IMR-90 (cell line): ENCODE results near the gene ZNF138. TPM values are rescaled to one million over a fixed set of nuclear protein-coding genes. Genes with fewer than 3 reads are reported as not detected.

Experiments used
- ATAC-seq: fragments of 200-7000 bp; cut with Tn5 transposase; 2 replicates; pipeline ENCODE4 v1.9.1; 2020; ENCODE audit warnings: low read depth, mild to moderate bottlenecking, moderate library complexity
- BruUV-seq: library from RNA; stranded (reverse); fragments of 400-500 nt; replicated peaks from 2 replicates; lab custom pipeline; 2021; lab: Mats Ljungman, UMichigan
- CTCF ChIA-PET: fragments of 300-600 bp; formaldehyde crosslinking; extraction: SDS; loops from one replicate; lab custom pipeline; 2021; ENCODE audit warnings: antibody characterized with exemption; lab: Yijun Ruan, JAX
- POLR2A ChIA-PET: fragments of 300-600 bp; sonication (Branson Sonifier 250); formaldehyde crosslinking; loops from one replicate; lab custom pipeline; 2022; ENCODE audit warnings: antibody characterized with exemption; ENCODE audit not compliant: unreplicated experiment; lab: Charles Lee
- DNase-seq: peaks from one replicate; pipeline ENCODE4 v3.0.0; 2013
- H2AFZ ChIP-seq: replicated peaks from 2 replicates; pipeline ENCODE3; 2013; ENCODE audit warnings: low read length, mild to moderate bottlenecking; ENCODE audit not compliant: poor library complexity
- H2AK5ac ChIP-seq: 2 replicates; pipeline ENCODE4 v1.6.1; 2013; ENCODE audit warnings: low read depth, low read length, inconsistent platforms
- H2AK9ac ChIP-seq: replicated peaks from 2 replicates; pipeline ENCODE3; 2013; ENCODE audit warnings: mild to moderate bottlenecking, low read depth, low read length, moderate library complexity; ENCODE audit not compliant: poor library complexity
- H2BK120ac ChIP-seq: 2 replicates; pipeline ENCODE4 v1.6.1; 2013; ENCODE audit warnings: low read depth, low read length, inconsistent platforms
- H2BK15ac ChIP-seq: 3 replicates; pipeline ENCODE4 v1.6.1; 2013; ENCODE audit warnings: low read depth, low read length, inconsistent platforms
- H2BK20ac ChIP-seq: 2 replicates; pipeline ENCODE4 v1.6.1; 2013; ENCODE audit warnings: low read depth, mild to moderate bottlenecking, inconsistent platforms, low read length, moderate library complexity
- H2BK5ac ChIP-seq: 2 replicates; pipeline ENCODE4 v1.6.1; 2013; ENCODE audit warnings: mild to moderate bottlenecking, low read depth, low read length, inconsistent platforms; ENCODE audit not compliant: poor library complexity, severe bottlenecking
- H3K14ac ChIP-seq: replicated peaks from 2 replicates; pipeline ENCODE4 v1.6.1; 2013; ENCODE audit warnings: low read depth, low read length, inconsistent platforms
- H3K18ac ChIP-seq: 2 replicates; pipeline ENCODE4 v1.6.1; 2013; ENCODE audit warnings: low read depth, low read length, control low read depth
- H3K23ac ChIP-seq: 2 replicates; pipeline ENCODE4 v1.6.1; 2013; ENCODE audit warnings: low read depth, low read length, inconsistent platforms
- H3K27ac ChIP-seq: 2 replicates; pipeline ENCODE4 v1.5.1; 2013; ENCODE audit warnings: mild to moderate bottlenecking, control low read depth, low read length; ENCODE audit not compliant: insufficient read depth
- H3K27me3 ChIP-seq: 2 replicates; pipeline ENCODE4 v1.6.1; 2013; ENCODE audit warnings: low read length; ENCODE audit not compliant: control insufficient read depth, insufficient read depth
- H3K36me3 ChIP-seq: 2 replicates; pipeline ENCODE4 v1.6.1; 2013; ENCODE audit warnings: low read length, mixed read lengths; ENCODE audit not compliant: control insufficient read depth, insufficient read depth
- H3K4ac ChIP-seq: 2 replicates; pipeline ENCODE4 v1.6.1; 2013; ENCODE audit warnings: low read depth, low read length, inconsistent platforms
- H3K4me1 ChIP-seq: 2 replicates; pipeline ENCODE4 v1.6.1; 2013; ENCODE audit warnings: low read length, mixed read lengths; ENCODE audit not compliant: control insufficient read depth, insufficient read depth
- H3K4me2 ChIP-seq: 2 replicates; pipeline ENCODE4 v1.6.1; 2013; ENCODE audit warnings: low read depth, mild to moderate bottlenecking, control low read depth, low read length, moderate library complexity
- H3K4me3 ChIP-seq: 2 replicates; pipeline ENCODE4 v1.5.1; 2013; ENCODE audit warnings: low read depth, mild to moderate bottlenecking, control low read depth, low read length, moderate library complexity; ENCODE audit not compliant: insufficient read depth
- H3K56ac ChIP-seq: 2 replicates; pipeline ENCODE4 v1.6.1; 2013; ENCODE audit warnings: low read length, inconsistent platforms; ENCODE audit not compliant: insufficient read depth; ENCODE audit errors: extremely low read depth
- H3K79me1 ChIP-seq, 2 experiments: 2 replicates each; pipeline ENCODE4 v1.6.1; 2013; ENCODE audit warnings: low read length in 2 of 2, inconsistent platforms in 1 of 2, low read depth in 1 of 2
- H3K9ac ChIP-seq: 2 replicates; pipeline ENCODE4 v1.6.1; 2013; ENCODE audit warnings: low read depth, low read length, control low read depth
- H3K9me1 ChIP-seq: 2 replicates; pipeline ENCODE4 v1.6.1; 2013; ENCODE audit warnings: low read length, inconsistent platforms; ENCODE audit not compliant: insufficient read depth
- H3K9me3 ChIP-seq: 2 replicates; pipeline ENCODE4 v1.6.1; 2013; ENCODE audit warnings: low read length; ENCODE audit not compliant: control insufficient read depth, insufficient read depth
- H4K20me1 ChIP-seq: 2 replicates; pipeline ENCODE4 v1.6.1; 2013; ENCODE audit warnings: low read length, inconsistent platforms; ENCODE audit not compliant: insufficient read depth
- H4K5ac ChIP-seq: 2 replicates; pipeline ENCODE4 v1.6.1; 2013; ENCODE audit warnings: mild to moderate bottlenecking, low read depth, low read length, control low read depth
- H4K8ac ChIP-seq, 2 experiments: 2 replicates each; pipeline ENCODE4 v1.6.1; 2013; ENCODE audit warnings: low read depth in 2 of 2, low read length in 2 of 2, control low read depth in 1 of 2, inconsistent platforms in 1 of 2
- H4K91ac ChIP-seq: 2 replicates; pipeline ENCODE4 v1.6.1; 2013; ENCODE audit warnings: low read depth, low read length, inconsistent platforms; ENCODE audit not compliant: insufficient read depth
- CEBPB ChIP-seq: IDR thresholded peaks from 2 replicates; pipeline ENCODE4 v1.6.1; 2012; ENCODE audit warnings: low read depth, low read length, improper control_type of control experiment
- CHD1 ChIP-seq: IDR thresholded peaks from 2 replicates; pipeline ENCODE4 v1.6.1; 2012; ENCODE audit warnings: low read depth, low read length, improper control_type of control experiment
- ELK1 ChIP-seq: fragments of 150-350 bp; IDR thresholded peaks from 2 replicates; pipeline ENCODE4 v1.6.1; 2016; ENCODE audit warnings: low read depth, mild to moderate bottlenecking, low read length, moderate library complexity, borderline replicate concordance
- FOS ChIP-seq: fragments of 150-350 bp; IDR thresholded peaks from 2 replicates; pipeline ENCODE4 v1.6.1; 2016; ENCODE audit warnings: low read depth, low read length
- MAFK ChIP-seq: IDR thresholded peaks from 2 replicates; pipeline ENCODE4 v1.6.1; 2012; ENCODE audit warnings: low read depth, low read length, improper control_type of control experiment
- MAZ ChIP-seq: IDR thresholded peaks from 2 replicates; pipeline ENCODE4 v1.6.1; 2012; ENCODE audit warnings: low read depth, mild to moderate bottlenecking, low read length, improper control_type of control experiment, moderate library complexity, borderline replicate concordance
- MXI1 ChIP-seq: IDR thresholded peaks from 2 replicates; pipeline ENCODE4 v1.6.1; 2012; ENCODE audit warnings: low read depth, mild to moderate bottlenecking, low read length, moderate library complexity, borderline replicate concordance
- NFE2L2 ChIP-seq: fragments of 150-350 bp; IDR thresholded peaks from 2 replicates; pipeline ENCODE4 v1.6.1; 2016; ENCODE audit warnings: low read depth, mild to moderate bottlenecking, low read length
- RAD21 ChIP-seq: IDR thresholded peaks from 2 replicates; pipeline ENCODE4 v1.6.1; 2012; ENCODE audit warnings: low read length, improper control_type of control experiment
- RCOR1 ChIP-seq: IDR thresholded peaks from 2 replicates; pipeline ENCODE4 v1.6.1; 2012; ENCODE audit warnings: mild to moderate bottlenecking, low read length, improper control_type of control experiment; ENCODE audit not compliant: insufficient replicate concordance
- RFX5 ChIP-seq: IDR thresholded peaks from 2 replicates; pipeline ENCODE4 v1.8.0; 2012; ENCODE audit warnings: low read depth, mild to moderate bottlenecking, low read length, moderate library complexity
- SMC3 ChIP-seq: fragments of 150-350 bp; IDR thresholded peaks from 2 replicates; pipeline ENCODE4 v1.6.1; 2016; ENCODE audit warnings: low read depth, mild to moderate bottlenecking, antibody characterized with exemption, low read length, moderate library complexity
- WGBS, 2 experiments: methylation state at CpG; one replicate each; pipeline versions ENCODE4 v1.1.5 to v1.1.7; 2013; ENCODE audit warnings: missing lambda C conversion rate in 2 of 2; ENCODE audit not compliant: insufficient read length in 1 of 2; ENCODE audit errors: extremely low coverage in 2 of 2; 5-methylcytosine and 5-hydroxymethylcytosine counted together
- dilution Hi-C: fragments of 300-500 bp; cut with HindIII; formaldehyde crosslinking; loops from one replicate; pipeline ENCODE4 v1.14.3; 2018; ENCODE audit warnings: low sequenced_read_pairs; ENCODE audit not compliant: unreplicated experiment
- in situ Hi-C: fragments of 300-500 bp; cut with MboI; formaldehyde crosslinking; loops from 3 replicates; pipeline ENCODE4 v1.14.3; 2019; ENCODE audit warnings: low sequenced_read_pairs, inconsistent platforms, mixed read lengths
- intact Hi-C: fragments of 100-400 bp; cut with micrococcal nuclease; formaldehyde crosslinking; loops from 2 replicates; pipeline ENCODE4 v1.10.0; 2022
- polyA plus RNA-seq, 3 experiments: library from polyadenylated mRNA; depleted of rRNA; stranded (reverse); fragments of >200 nt; gene quantifications; 2 replicates each; pipeline ENCODE4 v1.2.3, GENCODE V29; 2012; ENCODE audit warnings: low replicate concordance in 1 of 3
- total RNA-seq: library from RNA; depleted of rRNA; stranded (reverse); fragments of >200 nt; gene quantifications from 2 replicates; pipeline ENCODE4 v1.2.3, GENCODE V29; 2012
- TF ChIP-seq, protein P1 (sequence below): conservative IDR thresholded peaks from 2 replicates; pipeline ENCODE4 v1.5.1; 2012; ENCODE audit warnings: mild to moderate bottlenecking, low read depth, low read length, improper control_type of control experiment

The ZNF138 gene
- total and polyA plus RNA-seq, 2 of the 4 experiments (the other 2 are of a cell fraction), result 3.2 to 3.6 TPM

DNA sequence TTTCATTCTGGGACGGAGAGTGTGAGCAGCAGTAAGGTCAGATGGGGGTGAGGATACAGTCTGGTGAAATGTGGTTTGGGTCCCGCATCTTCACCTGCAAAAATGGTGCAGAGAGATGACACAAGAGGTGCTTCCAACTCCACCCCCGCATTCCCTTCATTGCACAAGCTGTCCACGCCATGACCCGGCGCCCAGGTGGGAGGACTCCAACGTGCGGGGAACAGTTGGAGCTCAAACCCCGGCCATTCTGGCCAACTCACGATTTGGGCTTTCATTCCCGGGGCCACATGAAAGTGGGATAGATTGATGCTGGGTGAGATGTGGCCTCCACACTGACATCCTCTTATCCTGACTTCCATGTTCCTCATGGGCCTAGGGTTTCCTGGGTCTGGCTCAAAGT is 74.3 kb downstream of the ZNF138 start:
- ATAC-seq, result no peak
- Histone ChIP-seq H3K4me1 (no peaks in the 10 kb centered on the region), H4K20me1 (no peaks in the 10 kb centered on the region), H4K91ac (no peak overlapping the region), H2BK20ac (no peak overlapping the region), H2AK5ac (no peak overlapping the region), H3K4me2 (no peak overlapping the region), H3K36me3 (no peaks in the 10 kb centered on the region), H3K18ac (no peak overlapping the region), H2BK120ac (no peak overlapping the region), H3K4me3 (no peak overlapping the region), H2AFZ (no peak overlapping the region), H3K27me3 (no peaks in the 10 kb centered on the region), H3K4ac (no peak overlapping the region), H3K27ac (no peak overlapping the region), H3K9me3 (peaks cover 19% of the 10 kb centered on the region), H3K56ac (no peak overlapping the region), H3K9me1 (no peaks in the 10 kb centered on the region), H2AK9ac (no peak overlapping the region), H4K8ac (no peak overlapping the region), H4K5ac (no peak overlapping the region), H3K9ac (no peak overlapping the region), H3K14ac (no peak overlapping the region), H3K23ac (no peak overlapping the region), H2BK15ac (no peak overlapping the region), H3K79me1 (no peaks in the 10 kb centered on the region), H2BK5ac (no peak overlapping the region)
- in situ Hi-C loops, result no loop called here
- no CpG with 5 or more reads among the region's 11 CpGs for WGBS, 2 experiments
- dilution Hi-C loops, result no loop called here
- no TSS peak for BruUV-seq
- intact Hi-C loops, result no loop called here
- no peak for DNase-seq
- TF ChIP-seq MXI1 (no peak), CEBPB (no peak), FOS (no peak), NFE2L2 (no peak), RCOR1 (no peak), SMC3 (no peak), RAD21 (no peak), MAZ (no peak), CHD1 (no peak), ELK1 (no peak), MAFK (no peak), RFX5 (no peak)
- TF ChIP-seq, protein P1, sequence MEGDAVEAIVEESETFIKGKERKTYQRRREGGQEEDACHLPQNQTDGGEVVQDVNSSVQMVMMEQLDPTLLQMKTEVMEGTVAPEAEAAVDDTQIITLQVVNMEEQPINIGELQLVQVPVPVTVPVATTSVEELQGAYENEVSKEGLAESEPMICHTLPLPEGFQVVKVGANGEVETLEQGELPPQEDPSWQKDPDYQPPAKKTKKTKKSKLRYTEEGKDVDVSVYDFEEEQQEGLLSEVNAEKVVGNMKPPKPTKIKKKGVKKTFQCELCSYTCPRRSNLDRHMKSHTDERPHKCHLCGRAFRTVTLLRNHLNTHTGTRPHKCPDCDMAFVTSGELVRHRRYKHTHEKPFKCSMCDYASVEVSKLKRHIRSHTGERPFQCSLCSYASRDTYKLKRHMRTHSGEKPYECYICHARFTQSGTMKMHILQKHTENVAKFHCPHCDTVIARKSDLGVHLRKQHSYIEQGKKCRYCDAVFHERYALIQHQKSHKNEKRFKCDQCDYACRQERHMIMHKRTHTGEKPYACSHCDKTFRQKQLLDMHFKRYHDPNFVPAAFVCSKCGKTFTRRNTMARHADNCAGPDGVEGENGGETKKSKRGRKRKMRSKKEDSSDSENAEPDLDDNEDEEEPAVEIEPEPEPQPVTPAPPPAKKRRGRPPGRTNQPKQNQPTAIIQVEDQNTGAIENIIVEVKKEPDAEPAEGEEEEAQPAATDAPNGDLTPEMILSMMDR, result no peak
- ChIA-PET CTCF (no interaction called here), POLR2A (no interaction called here)
